ENCODE data around the gene CEP41.
"Not testable (repeated sequence)": the region's sequence is repeated elsewhere in the genome, so short reads cannot be mapped to it uniquely, and the experiment has no call there.

The CEP41 gene

DNA sequence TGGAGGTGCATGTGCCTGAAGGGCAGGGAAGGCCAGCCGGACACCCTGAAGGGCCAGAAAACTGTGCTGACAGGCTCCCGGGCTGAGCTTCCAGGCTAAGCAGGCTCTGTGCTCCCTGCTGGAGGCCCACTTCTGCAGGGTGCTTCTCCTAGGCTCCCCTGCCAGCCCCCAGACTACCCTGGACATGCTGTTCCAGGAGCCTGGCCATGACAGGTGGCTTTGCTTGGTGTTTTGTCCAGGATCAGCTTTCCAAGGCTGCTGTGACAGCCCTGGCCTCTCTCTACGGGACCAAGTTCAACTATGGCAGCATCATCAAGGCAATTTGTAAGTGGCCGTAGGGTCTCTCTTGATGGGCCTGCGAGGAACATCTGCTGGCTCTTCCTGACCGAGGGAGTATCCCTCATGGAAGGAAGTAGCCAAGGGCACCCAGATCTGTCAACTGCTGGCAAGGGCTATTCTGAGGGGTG is 55.2 kb downstream of the CEP41 start:
- DNase-seq: no peak

- DNase-seq: no peak
Observed at GRCh38 chr7:130384841-130385599, 55.8 kb downstream of the CEP41 start.

GRCh38 chr7:130384371-130384801 is 56.4 kb downstream of the CEP41 start:
- DNase-seq: no peak

DNA sequence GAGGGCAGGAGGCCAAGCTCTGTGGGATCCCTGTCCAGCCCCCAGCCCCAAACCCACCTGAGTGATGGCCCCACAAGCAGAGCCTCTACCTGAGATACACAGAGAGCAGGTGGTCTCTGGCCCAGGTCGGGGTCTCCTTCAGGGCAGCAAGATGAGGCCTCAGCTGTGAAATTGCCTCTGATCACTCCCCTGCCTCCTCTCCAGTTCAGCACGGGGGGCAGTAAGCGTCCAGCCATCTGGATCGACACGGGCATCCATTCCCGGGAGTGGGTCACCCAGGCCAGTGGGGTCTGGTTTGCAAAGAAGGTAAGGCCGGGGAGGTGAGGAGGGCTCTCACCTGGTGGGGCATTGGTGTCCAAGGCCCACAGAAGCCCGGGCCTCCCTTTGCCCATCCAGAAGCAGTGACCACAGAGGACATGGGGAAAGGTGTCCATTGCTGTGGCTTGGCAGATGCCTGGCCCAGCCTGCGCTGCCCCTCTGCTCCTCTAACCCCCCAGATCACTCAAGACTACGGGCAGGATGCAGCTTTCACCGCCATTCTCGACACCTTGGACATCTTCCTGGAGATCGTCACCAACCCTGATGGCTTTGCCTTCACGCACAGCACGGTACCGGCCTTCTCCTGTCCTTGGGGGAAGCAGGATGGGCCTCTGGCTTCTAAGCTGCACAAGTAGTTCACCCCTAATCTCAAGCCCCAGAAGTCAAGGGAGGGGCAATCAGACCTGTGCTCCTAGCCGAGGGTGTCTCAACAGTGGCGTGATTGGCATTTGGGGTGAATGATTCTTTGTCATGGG is 57.4 kb downstream of the CEP41 start:
- no peak for DNase-seq

DNA sequence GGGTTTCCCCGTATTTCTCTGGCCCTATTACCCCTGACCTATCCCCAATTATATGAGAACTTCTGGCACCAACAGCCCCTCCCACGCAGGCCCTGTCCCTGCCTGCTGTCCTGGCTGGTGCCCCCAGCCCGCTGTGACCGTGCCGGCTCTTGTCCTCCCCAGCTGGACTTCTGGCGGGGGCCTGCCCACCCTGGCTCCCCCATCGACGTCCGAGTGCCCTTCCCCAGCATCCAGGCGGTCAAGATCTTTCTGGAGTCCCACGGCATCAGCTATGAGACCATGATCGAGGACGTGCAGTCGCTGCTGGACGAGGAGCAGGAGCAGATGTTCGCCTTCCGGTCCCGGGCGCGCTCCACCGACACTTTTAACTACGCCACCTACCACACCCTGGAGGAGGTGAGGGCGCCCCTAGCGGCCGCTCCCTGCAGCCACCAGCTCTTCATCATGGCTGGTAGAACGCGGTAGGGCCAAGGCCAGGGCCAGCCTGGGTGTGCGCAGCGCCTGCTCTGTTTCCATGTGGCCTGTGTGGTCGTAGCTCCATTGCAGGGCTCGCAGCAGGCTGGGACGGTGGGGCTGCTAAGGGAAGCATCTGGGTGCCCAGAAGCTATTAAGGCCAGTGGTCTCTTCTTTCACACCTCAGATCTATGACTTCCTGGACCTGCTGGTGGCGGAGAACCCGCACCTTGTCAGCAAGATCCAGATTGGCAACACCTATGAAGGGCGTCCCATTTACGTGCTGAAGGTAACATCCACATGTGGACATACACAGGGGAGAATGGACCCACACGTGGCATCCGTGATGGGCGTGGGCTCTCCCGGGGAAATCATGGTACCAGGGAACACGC is 59.1 kb downstream of the CEP41 start:
- DNase-seq: no peak

GRCh38 chr7:130380861-130381455 is 59.9 kb downstream of the CEP41 start:
- DNase-seq: no peak

GRCh38 chr7:130379921-130380860 is 60.6 kb downstream of the CEP41 start, which contains the start of gene CPA1:
CPA1 (plus strand) TSS chr7:130380494; CDS start chr7:130380521, 27 bp downstream.
- no peak for DNase-seq

DNA sequence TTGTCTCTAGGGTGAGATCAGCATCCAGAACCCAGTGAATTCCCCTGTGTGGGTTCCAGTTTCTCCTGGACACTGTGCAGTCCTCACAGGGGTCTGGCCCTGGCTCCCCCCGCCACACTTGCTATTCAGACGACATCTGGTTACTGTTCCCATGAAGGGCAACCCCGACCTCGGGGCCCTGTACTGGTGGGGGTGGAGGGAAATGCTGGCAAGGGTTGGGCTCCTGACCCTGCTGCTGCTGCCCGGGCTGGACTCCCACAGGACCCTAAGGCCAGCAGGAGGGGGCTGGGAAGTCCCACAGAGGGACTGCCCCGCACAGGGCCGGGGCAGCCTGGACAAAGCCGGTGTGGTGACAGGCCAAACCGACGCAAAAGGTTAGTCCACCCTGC is 61.3 kb downstream of the CEP41 start:
- no peak for DNase-seq

DNA sequence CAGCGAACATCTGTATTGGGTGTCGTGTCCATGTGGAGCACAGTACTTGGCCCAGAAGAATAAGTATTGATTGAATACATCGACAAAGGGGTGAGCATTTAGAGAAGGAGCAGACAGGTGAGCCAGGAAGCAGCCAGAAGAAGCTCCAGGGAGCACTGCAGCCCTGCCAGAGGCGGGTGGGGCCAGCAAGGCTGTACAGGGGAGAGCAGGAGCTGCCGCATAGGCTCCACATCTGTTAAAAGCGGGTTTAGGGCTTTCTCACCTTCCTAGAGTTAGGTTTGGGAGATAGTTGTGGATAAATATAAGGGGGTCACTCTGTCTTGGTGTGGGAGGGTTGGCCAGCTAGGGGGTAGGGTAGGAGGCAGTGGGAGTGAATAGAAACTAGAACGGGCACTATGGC is 61.8 kb downstream of the CEP41 start:
- DNase-seq: no peak

DNA sequence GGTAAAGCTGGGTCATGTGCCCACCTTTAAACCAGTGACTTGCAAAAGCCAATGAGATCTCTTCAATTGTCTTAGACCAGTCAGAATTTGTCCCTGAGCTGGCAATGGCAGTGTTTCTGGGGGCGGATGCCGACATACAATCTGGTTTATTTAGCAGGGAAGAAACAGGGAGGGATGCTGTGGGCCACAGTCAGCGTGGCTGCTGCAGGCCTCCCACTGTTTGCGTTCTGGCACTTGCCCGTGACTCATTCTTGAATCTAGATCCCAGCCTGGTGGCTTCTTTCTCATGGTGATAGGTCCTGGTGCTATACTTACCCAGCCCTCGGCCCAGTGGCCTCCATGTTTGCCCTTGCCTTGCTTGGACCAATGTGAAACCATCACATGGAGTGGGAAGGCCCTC is 63.6 kb downstream of the CEP41 start:
- no peak for DNase-seq

GRCh38 chr7:130376461-130376860 is 64.4 kb downstream of the CEP41 start:
- not testable (repeated sequence) for DNase-seq

DNA sequence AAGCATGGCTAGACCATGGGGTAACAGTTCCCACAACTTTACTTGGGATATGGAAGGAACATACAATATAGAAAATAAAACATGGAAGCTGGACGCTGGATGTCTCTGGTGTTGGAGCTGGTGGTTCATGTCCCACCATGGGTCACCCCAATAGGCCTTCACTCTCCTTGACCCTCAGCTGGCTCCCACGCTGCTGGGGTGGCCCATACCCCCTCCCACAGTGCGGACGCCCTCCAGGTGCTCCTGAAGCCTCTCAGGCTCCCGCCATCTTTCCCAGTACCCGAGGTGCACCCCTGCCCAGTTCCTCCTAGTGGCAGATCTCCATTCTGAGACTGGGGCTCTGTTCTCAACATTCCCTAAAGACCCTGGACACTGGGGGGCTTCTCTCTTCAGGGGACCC is 66.3 kb downstream of the CEP41 start:
- DNase-seq: no peak

DNA sequence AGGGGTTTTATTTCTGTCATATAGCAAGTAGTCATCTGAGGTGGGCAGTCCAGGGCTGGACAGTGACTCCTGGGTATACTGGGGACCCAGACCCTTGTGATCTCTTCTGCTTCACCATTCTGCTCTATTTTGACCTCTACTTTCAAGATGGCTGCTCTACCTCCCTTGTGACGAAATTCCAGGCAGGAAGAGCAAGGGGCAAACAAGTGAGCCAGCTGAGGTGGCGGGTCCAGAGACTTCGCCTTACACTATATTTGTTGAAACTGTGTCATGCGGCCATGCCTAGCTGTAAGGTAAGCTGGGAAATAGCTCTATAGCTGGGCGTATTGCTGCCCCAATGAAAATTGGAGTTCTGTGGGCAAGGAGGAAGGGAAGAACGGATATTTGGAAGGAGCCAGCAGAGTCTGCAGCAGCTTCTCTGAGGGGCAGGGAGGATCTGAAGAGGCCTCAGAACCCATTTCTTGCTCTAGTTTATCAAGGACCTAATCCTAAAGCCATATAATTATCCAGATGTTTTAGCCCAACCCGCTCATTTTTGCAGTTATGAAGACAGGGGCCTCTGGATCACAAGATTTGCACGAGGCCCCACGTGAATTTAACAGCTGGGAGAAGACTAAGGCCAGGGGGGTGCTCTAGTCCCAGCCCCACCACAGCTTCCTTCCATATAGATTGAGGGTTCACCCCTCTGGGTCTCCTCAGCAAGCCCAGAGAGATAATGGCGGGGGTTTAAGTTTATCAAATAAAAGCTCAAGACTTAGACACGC is 68.2 kb downstream of the CEP41 start:
- DNase-seq: no peak

DNA sequence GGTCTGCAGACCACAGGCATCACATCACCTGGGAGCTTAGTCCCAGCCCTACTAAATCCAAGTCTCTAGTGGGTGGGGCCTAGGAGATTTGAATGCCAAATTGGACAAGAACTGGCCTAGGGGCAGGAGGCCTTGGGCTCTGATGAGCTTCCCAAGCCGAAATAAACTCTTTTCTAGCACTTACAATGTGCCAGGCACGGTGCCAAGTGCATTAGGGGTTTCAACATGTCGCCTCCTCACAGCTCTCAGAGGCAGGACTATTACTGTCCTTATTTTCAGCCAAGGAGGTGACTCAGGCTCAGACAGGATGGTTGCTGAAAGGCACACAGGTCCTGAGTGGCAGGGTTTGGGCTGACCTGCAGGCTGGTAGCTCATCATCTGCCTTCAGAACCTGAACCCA is 69.8 kb downstream of the CEP41 start:
- no peak for DNase-seq

GRCh38 chr7:130369831-130370550 is 70.8 kb downstream of the CEP41 start:
- no peak for DNase-seq

DNA sequence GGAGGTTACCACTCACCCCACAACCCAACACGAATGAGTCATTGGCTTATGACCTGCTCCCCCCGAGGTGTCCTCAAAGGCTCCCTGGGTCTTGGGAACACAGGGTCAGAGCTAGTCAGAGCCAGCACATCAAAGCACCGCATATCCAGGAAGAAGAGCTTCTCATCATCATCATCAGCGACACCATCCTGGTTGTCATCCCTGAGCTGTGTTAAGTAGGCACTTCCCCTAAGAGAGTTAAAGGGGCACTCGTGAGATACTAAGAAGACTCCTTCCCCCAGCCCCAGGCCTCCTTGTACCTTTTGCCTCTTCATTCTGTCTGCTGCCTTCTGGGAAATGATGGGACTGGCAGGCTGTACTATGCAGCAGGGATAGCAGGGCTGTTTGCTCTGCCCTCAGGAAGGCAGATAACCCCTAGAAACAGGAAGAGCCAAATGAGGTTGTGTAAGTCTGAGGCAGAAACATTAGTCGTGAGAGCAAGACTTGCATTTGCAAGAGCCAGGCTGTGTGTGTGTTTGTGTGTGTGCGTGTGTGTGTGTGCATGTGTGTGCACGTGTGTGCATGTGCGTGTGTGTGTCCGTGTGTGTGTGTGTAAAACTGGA is 71.6 kb downstream of the CEP41 start:
- no peak for DNase-seq

DNA sequence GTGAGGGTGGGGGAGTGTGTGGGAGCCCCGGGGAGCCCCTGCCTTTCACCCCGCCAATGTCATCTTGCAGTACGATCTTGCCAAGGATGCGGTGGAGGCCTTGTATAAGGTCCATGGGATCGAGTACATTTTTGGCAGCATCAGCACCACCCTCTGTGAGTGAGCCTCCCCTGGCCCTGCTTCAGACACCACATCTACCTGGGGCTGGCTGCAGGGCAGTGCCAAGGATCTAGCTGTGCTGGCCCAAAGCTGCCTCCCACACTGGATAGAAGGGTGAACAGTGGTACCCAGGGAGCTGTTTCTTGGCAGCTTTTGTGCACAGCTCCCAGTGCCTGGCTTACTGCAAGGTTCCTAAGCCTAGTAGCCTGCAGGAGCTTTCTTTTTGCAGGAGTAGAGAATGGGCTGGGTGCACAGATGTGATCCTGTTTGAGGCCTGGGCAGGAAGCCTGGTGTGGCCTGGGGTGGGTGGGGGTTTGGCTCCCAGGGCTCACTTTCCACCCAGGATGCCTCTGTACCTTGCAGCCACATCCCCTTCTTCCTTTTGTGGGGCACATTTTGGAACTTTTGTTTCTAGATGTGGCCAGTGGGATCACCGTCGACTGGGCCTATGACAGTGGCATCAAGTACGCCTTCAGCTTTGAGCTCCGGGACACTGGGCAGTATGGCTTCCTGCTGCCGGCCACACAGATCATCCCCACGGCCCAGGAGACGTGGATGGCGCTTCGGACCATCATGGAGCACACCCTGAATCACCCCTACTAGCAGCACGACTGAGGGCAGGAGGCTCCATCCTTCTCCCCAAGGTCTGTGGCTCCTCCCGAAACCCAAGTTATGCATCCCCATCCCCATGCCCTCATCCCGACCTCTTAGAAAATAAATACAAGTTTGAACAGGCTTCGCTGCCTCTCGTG is 72.7 kb downstream of the CEP41 start:
- no peak for DNase-seq

DNA sequence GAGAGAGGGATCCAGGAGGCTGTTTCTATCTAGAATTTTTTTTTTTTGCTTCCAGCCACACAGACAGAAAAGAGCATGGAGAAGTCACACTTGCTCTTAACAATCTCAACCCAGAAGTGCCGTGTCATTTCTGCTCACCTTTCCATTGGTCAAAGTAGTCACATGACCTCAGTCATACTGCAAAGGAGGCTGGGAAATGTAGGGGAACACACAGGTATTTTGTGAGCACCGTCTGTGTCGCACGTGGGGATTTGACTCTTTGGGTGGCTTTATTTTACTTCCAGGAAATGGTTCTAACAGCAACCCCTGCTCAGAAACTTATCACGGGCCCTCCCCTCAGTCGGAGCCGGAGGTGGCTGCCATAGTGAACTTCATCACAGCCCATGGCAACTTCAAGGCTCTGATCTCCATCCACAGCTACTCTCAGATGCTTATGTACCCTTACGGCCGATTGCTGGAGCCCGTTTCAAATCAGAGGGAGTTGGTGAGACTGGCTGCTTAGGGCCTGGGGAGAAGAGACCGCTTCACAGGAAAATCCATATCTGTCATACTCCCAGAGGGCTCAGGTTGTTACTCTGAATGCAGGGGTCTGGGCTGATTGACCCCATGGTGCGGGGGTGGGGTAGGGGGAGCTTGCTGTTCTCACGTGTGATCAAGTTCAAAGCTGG is 73.6 kb downstream of the CEP41 start:
- DNase-seq: no peak
